Myocyte (in vitro differentiated cells): ENCODE data around the gene OPCML. TPM values are rescaled to one million over a fixed set of nuclear protein-coding genes. Genes with fewer than 3 reads are reported as not detected.

Experiments used
- DNase-seq: peaks from one replicate; pipeline ENCODE4 v3.0.0-alpha.2; 2012; ENCODE audit warnings: low read depth
- total RNA-seq: library from RNA; depleted of rRNA; stranded (reverse); fragments of >200 nt; gene quantifications from 2 replicates; pipeline ENCODE4 v1.2.3, GENCODE V29; 2014

Gene OPCML
- total RNA-seq, 1 donor from 2014 or later: not detected

DNA sequence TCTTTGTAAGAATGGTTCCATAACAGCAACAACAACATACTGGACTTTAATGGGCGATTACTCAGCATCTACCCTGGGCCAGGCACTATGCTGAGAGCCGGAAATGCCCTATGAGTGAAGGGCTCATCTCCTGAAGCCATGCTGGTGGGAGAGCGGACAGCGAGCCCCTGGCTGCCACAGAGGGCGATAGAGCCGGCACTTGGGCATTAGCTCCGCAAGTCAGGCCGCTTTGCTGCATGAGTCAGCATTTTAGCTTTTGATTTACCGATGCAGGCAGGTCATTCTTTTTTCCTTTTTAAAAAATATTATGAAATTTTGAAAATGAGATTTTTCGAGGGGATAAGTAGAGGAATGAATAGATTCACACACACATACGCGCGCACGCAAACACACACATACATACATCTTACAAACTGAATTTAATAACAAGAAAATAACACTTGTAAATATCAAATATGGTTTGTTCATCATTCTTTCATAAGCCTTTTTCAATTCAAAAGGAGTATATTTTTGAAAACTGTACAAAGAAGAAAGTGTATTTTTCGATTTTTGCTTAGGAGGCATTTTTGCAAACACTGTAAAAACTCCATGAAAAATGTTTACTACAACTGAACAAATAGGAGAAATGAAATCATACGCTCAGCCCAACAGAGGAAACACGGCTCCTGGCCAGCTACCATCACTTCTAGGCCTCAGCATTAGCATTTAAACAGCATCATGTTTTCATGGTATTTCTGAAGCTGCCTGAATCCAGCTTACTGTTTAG is 667.3 kb downstream of the OPCML start:
- no peak for DNase-seq

- DNase-seq: no peak
Measured at GRCh38 chr11:132862933-132863332, 669.4 kb downstream of the OPCML start.

DNA sequence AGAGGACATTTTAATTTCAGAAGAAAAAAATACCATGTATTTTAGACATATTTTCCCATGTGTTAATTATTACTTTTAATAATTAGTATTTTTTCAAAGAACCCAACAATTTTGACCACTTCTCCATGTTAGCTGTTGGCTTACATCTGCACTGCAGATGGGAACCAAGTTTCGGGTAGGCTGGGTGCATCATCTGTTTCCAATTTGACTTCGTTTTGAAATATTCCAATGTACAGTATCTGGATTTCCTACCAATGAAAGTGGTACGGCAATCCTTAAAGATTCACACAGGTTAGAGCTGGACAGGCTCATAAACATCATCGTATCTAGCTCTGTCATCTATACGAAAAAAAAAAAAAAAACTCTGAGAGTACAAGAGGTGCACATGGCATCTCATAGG is 670.2 kb downstream of the OPCML start:
- no peak for DNase-seq

- no peak for DNase-seq
Measured at GRCh38 chr11:132859306-132859705, 673.0 kb downstream of the OPCML start.

GRCh38 chr11:132858223-132858622 is 674.1 kb downstream of the OPCML start:
- no peak for DNase-seq

GRCh38 chr11:132856032-132856431 is 676.3 kb downstream of the OPCML start:
- no peak for DNase-seq

DNA sequence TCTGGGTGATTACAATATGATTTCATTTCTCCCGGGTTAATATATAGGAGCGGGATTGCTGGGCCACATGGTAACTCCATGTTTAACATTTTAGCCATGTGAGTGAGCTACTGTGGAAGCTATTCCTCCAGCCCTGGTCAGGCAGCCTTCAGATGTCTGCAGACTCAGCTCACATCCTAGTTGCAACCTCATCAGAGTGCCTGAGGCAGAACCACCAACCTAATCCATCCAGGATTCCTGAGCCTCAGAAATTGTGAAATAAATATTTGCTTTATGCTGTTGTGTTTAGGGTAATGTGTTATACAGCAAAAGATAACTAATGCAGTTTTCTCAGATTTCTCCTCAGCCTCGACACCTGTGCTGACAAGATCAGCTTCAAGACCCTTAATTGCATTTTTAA is 676.8 kb downstream of the OPCML start:
- DNase-seq: no peak

- peak; percentile 26 for DNase-seq
Measured at GRCh38 chr11:132853886-132854285, 678.4 kb downstream of the OPCML start.

DNA sequence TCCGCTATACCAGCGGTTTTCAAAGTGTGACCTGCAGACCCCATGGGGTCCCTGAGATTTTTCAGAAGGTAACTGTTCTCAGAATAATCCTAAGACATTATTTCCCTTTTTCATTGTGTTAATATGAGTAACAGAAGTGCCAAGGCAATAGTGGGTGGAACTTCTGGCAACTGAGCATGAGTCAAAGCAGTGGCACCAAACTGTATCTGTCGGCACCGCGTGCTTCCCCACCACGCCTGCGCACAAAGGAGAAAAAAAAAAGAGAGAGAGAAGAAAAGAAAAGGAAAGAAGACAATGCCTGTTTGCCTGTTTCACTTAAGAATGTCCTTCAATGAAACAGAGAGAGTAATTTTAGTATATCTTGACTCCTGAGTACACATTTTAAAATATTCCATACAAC is 679.9 kb downstream of the OPCML start:
- DNase-seq: no peak

GRCh38 chr11:132851247-132851646 is 681.1 kb downstream of the OPCML start:
- DNase-seq: no peak

DNA sequence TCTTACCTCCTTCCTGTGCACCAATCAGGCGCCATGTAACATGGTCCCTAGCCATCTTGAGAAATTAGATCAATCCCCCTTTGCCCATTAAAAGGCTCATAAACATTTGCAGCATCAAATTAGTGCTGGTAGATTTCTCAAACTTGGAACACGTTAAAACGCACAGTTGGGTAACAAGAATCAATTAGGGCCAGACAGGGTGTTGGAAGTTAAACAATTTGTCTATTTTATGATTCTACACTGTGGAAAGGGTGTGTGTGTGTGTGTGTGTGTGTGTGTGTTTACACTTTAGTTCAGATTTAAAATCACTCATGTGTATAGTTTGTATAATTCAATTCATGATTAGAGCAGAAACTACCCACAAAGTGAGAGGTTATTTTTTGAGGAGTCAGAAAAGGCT is 682.0 kb downstream of the OPCML start:
- no peak for DNase-seq

GRCh38 chr11:132848336-132848735 is 684.0 kb downstream of the OPCML start:
- no peak for DNase-seq

GRCh38 chr11:132846075-132846474 is 686.2 kb downstream of the OPCML start:
- DNase-seq: no peak

DNA sequence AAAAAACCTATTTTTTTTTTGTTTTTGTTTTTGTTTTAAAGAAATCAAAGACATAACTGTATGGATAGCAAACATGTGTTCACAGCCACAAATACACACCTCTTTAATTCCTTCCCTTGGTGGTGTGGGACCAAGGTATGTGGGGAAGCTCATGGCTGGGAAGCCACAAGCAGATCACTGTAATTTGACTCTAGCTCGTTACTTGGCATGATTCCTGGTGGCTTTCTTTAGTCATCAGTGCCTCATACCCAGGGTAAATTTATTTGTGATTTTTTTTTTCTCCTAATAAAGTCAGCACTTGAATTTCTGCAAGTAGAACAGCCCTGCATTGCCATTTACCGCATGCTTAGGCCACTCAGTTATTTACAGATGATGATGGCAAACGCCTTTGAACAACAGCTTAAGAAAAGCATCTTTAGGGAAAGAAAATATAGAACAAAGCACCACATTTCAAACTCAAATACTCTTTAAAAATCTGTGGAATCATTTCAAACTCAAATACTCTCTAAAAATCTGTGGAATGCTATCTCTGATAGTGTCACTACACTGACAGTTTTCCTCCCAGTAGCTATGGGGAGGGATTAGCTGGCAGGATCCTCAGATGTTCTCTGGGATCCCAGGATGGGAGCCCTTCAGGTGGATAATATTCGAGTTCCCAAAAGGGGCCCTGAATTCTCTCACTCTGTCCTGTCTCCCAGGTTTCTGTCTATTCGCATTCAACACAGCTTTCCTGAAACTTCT is 687.2 kb downstream of the OPCML start:
- DNase-seq: peak; percentile 88

DNA sequence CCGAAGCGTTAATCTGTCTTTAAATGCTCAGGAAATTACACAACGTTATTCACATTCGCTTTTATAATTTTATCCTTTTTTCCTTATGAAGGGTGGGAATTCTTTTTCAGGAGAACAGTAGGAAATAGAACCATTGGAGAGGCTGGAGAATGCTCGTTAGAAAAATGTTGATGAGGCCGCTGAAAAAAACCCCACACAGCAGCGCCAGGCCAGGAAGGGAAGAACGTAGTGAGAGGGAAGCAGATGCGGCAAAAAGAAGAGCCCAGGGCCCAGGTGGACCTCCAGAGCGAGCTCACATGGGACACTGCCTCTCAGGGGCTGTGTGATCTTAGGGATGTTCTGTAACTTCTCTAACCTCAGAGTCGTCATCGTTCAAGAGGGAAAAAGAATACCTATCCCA is 691.6 kb downstream of the OPCML start:
- DNase-seq: no peak

GRCh38 chr11:132840191-132840590 is 692.1 kb downstream of the OPCML start:
- DNase-seq: no peak

DNA sequence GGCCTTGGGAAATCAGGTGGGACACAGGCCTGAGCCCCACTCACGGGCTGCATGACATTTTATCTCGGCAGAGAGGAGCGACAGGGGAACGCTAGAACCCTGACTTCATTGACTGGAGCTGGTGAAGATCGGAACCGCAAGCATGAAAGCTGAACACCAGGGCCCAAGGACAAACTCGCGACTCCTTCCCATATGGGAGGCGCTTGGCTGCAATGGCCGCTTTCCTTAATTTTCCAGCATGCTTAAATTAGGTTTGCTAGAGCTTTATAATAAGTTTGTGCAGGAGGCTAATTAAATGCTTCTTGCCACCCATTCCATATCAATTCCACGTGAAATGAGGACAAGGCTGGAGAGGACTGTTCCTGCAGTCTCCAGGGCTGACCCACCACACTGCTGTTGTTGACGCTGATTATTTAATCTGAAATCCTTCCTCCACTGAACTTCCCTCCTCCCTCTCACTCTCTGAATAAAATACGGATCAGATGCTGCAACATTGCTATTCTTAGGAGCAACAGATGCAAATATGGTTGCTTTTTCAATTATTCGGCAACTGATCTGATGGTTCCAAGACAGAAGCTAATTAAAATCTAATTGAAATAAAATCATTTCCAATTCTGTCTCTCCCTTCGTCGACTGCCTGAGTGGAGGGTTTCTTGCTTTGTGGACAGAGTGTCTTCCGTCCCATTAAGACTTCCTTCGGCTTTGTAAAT is 692.9 kb downstream of the OPCML start:
- DNase-seq: no peak

DNA sequence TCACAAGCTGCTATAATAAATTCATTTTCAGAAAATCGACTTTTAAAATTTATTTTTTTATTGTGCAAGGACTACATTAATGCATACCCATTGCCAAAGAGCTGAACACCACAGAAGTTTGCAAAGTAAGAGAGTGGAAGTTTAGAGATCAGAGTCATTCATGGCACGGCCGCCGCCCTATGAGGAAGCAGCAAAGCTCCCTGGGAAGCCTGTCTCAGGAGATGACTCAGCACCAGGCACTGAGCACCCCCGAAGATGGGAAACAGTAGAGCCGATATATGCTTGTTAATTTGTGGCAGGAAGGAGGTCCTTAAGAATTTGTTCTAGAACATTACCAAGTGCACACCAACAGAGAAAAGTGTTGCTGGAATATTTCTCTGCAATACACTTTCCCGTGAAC is 693.7 kb downstream of the OPCML start:
- peak; percentile 12 for DNase-seq

- DNase-seq: no peak
Measured at GRCh38 chr11:132831272-132831671, 701.0 kb downstream of the OPCML start.

GRCh38 chr11:132824642-132825041 is 707.7 kb downstream of the OPCML start:
- DNase-seq: no peak

DNA sequence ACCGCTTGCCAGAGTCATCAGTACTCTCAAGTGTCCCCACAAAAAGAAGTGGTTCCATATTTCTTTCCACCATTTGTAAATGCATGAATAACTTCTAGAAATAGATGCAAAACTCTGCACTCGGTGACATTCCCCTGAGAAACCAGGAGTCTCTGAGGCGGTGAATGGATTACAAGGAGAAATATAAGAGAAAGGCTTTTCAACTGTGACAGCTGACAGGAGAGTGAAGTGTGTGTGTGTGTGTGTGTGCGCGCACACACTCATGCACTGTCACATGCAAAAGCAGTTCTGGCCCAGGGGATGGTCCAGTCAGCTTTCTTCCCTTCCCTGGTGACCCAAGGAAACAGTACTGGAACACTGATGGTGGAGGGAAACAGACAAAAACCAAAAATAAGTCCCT is 710.0 kb downstream of the OPCML start:
- DNase-seq: no peak

DNA sequence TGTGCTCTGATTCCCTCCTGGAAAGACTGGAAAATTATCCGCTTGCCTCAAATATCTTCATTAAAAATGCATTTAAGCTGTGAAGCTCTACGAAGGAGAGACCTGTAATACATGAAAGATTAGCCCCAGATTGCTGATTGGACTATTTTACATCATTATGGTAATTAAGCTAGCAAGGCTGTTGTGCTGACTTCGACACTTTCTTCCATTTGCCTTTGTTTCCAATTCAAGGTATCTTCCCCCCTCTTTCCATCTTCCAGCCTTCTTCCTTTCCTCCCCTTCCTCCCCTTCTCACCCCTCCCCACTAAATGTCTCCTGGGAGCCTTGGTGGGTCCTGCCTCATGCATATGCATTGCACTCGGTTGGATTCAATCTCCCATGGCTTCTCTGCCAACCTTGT is 710.8 kb downstream of the OPCML start:
- DNase-seq: no peak
